ENCODE measurements around the gene ZBTB3. TPM values are rescaled to one million over a fixed set of nuclear protein-coding genes. Genes with fewer than 3 reads are reported as not detected.

The ZBTB3 gene
- 17.6 and 19.9 TPM in 2 replicates for total RNA-seq

DNA sequence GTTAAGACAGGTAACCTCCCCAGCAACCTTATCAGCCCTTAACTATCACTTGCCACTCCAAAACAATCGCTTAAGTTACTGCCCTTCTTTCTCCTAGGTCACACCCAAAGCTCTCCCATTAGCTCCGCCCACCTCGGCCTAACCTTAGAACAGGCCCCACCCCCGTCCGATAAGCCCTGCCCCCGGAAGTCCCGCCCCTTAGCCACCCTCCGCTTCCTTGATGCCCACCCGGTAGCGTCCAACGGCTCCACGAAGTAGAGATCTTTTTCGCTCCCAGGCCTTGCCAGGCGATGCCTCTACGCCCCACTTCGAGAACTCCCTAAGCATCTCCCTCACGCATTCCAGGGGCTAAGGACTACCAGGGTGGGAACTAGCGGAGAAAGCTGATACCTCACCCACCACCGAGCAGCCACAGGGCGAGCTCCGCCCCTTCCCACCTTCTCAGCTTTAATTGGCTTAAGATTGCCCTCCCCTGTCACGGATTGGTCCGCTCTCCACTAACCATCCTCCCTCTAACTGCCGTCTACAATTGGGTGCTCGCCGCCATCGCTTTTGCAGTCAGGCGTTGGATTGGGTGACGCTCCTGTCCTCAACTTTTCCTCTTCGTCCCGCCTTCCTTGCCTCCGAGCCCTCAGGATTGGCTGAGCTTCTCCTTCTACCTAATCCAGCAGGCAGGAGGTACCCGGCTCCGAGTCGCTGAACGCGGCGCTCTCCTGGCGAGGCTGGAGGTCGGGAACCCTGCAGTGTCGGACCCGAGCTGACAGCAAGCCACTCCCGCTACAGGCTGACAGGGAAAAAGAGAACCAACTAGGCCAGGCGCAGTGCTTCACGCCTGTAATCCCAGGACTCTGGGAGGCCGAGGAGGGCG, at the start of gene ZBTB3:
ZBTB3 (minus strand) TSS at position 425 of the 868 bp plus-strand sequence. CDS start 496 bp downstream, outside the sequence.
- POLR2A ChIA-PET = interaction anchor here (0.6 to 5.1 kb wide), 60 partner anchors 8 to 1558 kb away, joined by 3 to 193 read pairs (median 5); partner anchors contain the start of genes B3GAT3, BSCL2, C11orf98 and CSKMT
- peak within 1 kb of the TSS; percentile 99 for H3K27ac Mint-ChIP-seq

GRCh38 chr11:62801071-62801470, 47.1 kb upstream of the ZBTB3 start:
- Mint-ChIP-seq H3K27ac (no peak overlapping the region), H3K4me3 (no peak overlapping the region), H3K4me1 (peaks cover 28% of the 10 kb centered on the region), H3K27me3 (no peaks in the 10 kb centered on the region), H3K36me3 (ENCODE audit: low read depth) (peaks cover 76% of the 10 kb centered on the region), H3K9me3 (no peaks in the 10 kb centered on the region)
- intact Hi-C loops (cut with micrococcal nuclease) = no loop called here
- POLR2A ChIA-PET = interaction anchor here (0.5 to 3.4 kb wide), 15 partner anchors 8 to 80 kb away, joined by 3 to 23 read pairs (median 4); partner anchors contain the start of genes SLC3A2, STX5, TEX54 and TMEM179B
- CTCF ChIA-PET = interaction anchor here (1.2 kb wide), 1 partner anchor 15 kb away, joined by 4 read pairs; no protein-coding TSS in a partner anchor
- DNase-seq = no peak
- no peak for ATAC-seq (ENCODE audit: low read depth)
- no peak for TF ChIP-seq CTCF (IDR thresholded peaks at IDR 0.05)

More for the DNA sequence above, at the start of gene ZBTB3:
- no peaks in the 10 kb centered on the region for H3K27me3 Mint-ChIP-seq
- H3K9me3 Mint-ChIP-seq = no peaks in the 10 kb centered on the region
- H3K4me3 Mint-ChIP-seq = peak within 1 kb of the TSS; percentile 97
- ATAC-seq (ENCODE audit: low read depth) (peak; percentile 93), DNase-seq (peak; percentile 91)
- peaks cover 25% of the 10 kb centered on the region for H3K36me3 Mint-ChIP-seq (ENCODE audit: low read depth)
- intact Hi-C loops (cut with micrococcal nuclease) = loop anchor here (1.0 to 5.0 kb wide), 7 partner anchors 7 to 632 kb away; partner anchors contain the start of genes EEF1G, INCENP, POLR2G and TAF6L
- TF ChIP-seq CTCF (IDR thresholded peaks at IDR 0.05) = no peak
- CTCF ChIA-PET = interaction anchor here (1.2 to 2.4 kb wide), 7 partner anchors 18 to 127 kb away, joined by 3 to 13 read pairs (median 4); partner anchors contain the start of genes HNRNPUL2 and SLC3A2
- peaks cover 22% of the 10 kb centered on the region for H3K4me1 Mint-ChIP-seq

DNA sequence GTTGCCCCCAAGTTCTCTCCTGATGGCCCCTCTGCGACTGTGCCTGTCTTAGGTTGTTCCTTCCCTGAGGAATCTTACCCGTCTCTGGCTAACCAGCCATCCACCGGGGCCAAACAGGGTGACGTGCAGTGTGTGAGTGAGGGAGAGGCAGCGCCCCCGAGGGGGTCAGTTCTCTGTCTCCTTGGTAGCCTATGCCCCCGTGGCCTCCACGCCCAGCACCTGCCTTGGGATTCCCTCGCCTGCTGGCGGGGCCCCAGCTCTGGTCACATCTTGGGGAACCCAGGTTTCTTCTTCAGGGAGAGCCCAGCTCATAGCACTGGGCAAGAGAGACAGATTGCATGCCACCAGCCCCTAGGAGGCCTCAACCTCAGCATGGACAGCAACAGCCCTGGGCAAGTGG, 45.5 kb upstream of the ZBTB3 start:
- intact Hi-C loops (cut with micrococcal nuclease) = no loop called here
- TF ChIP-seq CTCF (IDR thresholded peaks at IDR 0.05) = no peak
- POLR2A ChIA-PET = interaction anchor here (0.6 to 3.4 kb wide), 3 partner anchors 41 to 91 kb away, joined by 4 to 23 read pairs (median 4); partner anchors contain the start of genes HNRNPUL2 and WDR74
- Mint-ChIP-seq H3K27ac (no peak overlapping the region), H3K4me1 (peaks cover 19% of the 10 kb centered on the region), H3K4me3 (no peak overlapping the region), H3K9me3 (no peaks in the 10 kb centered on the region), H3K36me3 (ENCODE audit: low read depth) (peaks cover 87% of the 10 kb centered on the region), H3K27me3 (no peaks in the 10 kb centered on the region)
- ATAC-seq (ENCODE audit: low read depth) (no peak), DNase-seq (no peak)
- CTCF ChIA-PET = no interaction called here

DNA sequence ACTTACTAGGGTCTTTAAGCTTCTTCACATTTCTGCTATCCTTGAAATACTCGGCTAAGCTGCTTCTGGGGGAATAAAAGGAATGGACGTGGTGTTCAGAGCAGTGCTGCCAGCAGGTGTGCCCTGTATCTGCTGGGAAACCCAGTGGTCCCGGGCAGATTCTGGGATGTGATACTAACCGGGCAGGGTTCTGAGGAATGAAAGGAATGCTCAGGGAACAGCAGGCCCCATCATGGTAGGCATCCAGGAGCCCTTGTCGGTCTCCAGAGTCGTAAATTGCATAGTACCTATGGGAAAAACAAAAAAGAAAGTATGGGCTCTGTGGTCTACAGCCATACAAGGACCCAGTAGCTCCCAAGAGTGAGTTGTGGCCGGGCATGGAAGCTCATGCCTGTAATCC, 42.3 kb upstream of the ZBTB3 start:
- ChIA-PET CTCF (interaction anchor here (2.4 kb wide), 1 partner anchor 10 kb away, joined by 7 read pairs; no protein-coding TSS in a partner anchor), POLR2A (interaction anchor here (0.6 to 2.5 kb wide), 10 partner anchors 9 to 1185 kb away, joined by 3 to 16 read pairs (median 4); partner anchors contain the start of genes NXF1, STX5, TEX54 and TMEM179B)
- Mint-ChIP-seq H3K4me3 (no peak overlapping the region), H3K27ac (no peak overlapping the region), H3K4me1 (peaks cover 11% of the 10 kb centered on the region), H3K9me3 (no peaks in the 10 kb centered on the region), H3K36me3 (ENCODE audit: low read depth) (peaks cover 82% of the 10 kb centered on the region), H3K27me3 (no peaks in the 10 kb centered on the region)
- intact Hi-C loops (cut with micrococcal nuclease) = no loop called here
- no peak for DNase-seq
- no peak for TF ChIP-seq CTCF (IDR thresholded peaks at IDR 0.05)
- no peak for ATAC-seq (ENCODE audit: low read depth)
